Kidney epithelial cell (primary cell): ENCODE data around the gene ARSG. TPM values are rescaled to one million over a fixed set of nuclear protein-coding genes. Genes with fewer than 3 reads are reported as not detected.

ENCODE experiments used
- DNase-seq: peaks from one replicate; pipeline ENCODE4 v3.0.0-alpha.2; 2010; ENCODE audit warnings: low read depth
- H3K27me3 ChIP-seq: 2 replicates; pipeline ENCODE4 v1.6.0; 2011; ENCODE audit warnings: low read length; ENCODE audit not compliant: control insufficient read depth, insufficient read depth
- H3K36me3 ChIP-seq: 2 replicates; pipeline ENCODE4 v1.5.1; 2011; ENCODE audit warnings: low read length; ENCODE audit not compliant: control insufficient read depth, insufficient read depth
- H3K4me3 ChIP-seq: 2 replicates; pipeline ENCODE4 v1.5.1; 2011; ENCODE audit warnings: low read depth, mild to moderate bottlenecking, control low read depth, low read length
- CTCF ChIP-seq: IDR thresholded peaks from 2 replicates; pipeline ENCODE4 v1.5.1; 2011; ENCODE audit warnings: mild to moderate bottlenecking, moderate library complexity, low read length, control low read depth, inconsistent platforms; ENCODE audit not compliant: insufficient read depth, poor library complexity, severe bottlenecking
- total RNA-seq: library from RNA; depleted of rRNA; stranded (reverse); fragments of >200 nt; gene quantifications from 2 replicates; pipeline ENCODE4 v1.2.3, GENCODE V29; 2015

The ARSG gene
- total RNA-seq, 1 donor from 2014 or later, result 2.9 TPM

- Histone ChIP-seq H3K36me3 (no peaks in the 10 kb centered on the region), H3K27me3 (no peaks in the 10 kb centered on the region), H3K4me3 (no peak overlapping the region)
- no peak for DNase-seq
- no peak for TF ChIP-seq CTCF
Observed at GRCh38 chr17:68421486-68421885, 130.2 kb downstream of the ARSG start.

DNA sequence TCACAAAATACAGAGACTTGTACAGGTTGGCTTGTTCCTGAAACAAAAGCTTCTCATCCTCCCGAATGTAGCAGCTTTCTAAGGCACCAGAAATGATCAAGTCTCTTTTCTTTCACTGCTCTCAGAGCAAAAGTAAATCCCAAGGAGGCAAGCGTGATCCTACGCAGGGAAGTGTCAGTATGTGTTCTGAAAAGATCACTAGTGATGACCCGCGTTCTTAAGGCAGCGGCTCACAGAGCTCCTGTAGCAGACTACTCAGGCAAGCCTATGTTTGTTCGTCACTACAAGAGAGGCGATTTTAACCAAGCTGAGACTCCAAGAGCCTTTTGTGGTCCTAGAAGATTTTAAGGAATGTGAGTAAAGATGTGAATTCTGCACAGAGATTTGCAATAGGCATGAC, 131.5 kb downstream of the ARSG start:
- no peak for TF ChIP-seq CTCF
- no peak for DNase-seq
- Histone ChIP-seq H3K27me3 (no peaks in the 10 kb centered on the region), H3K36me3 (no peaks in the 10 kb centered on the region), H3K4me3 (no peak overlapping the region)

GRCh38 chr17:68423251-68423650, 132.0 kb downstream of the ARSG start:
- no peak for DNase-seq
- Histone ChIP-seq H3K27me3 (no peaks in the 10 kb centered on the region), H3K4me3 (no peak overlapping the region), H3K36me3 (no peaks in the 10 kb centered on the region)
- TF ChIP-seq CTCF, result no peak

DNA sequence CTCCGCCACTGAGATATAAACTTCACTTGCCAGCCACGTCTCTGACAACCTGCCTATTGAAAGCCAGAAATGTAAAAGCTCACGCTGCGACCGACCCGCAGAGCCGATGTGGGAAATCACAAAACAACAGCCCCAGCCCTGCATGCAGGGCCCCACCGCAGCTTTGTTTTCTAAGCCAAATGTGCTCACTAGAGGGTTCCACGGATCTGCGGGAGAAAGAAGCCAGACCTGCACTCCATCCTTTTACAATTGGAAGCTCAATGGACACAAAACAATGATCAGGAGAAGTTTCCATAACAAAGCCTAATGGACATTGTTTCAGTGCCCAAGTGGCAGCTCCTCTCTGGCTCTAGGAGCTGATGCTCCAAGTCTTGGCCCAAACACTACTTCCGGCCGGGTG, 132.9 kb downstream of the ARSG start:
- Histone ChIP-seq H3K36me3 (no peaks in the 10 kb centered on the region), H3K4me3 (no peak overlapping the region), H3K27me3 (no peaks in the 10 kb centered on the region)
- no peak for TF ChIP-seq CTCF
- DNase-seq, result no peak

GRCh38 chr17:68424861-68425260, 133.6 kb downstream of the ARSG start:
- no peak for DNase-seq
- Histone ChIP-seq H3K4me3 (no peak overlapping the region), H3K27me3 (no peaks in the 10 kb centered on the region), H3K36me3 (no peaks in the 10 kb centered on the region)
- no peak for TF ChIP-seq CTCF

GRCh38 chr17:68425979-68426378, 134.7 kb downstream of the ARSG start:
- H3K27me3 ChIP-seq, result no peaks in the 10 kb centered on the region
- H3K4me3 ChIP-seq, result no peak overlapping the region
- no peak for DNase-seq
- TF ChIP-seq CTCF, result no peak
- H3K36me3 ChIP-seq, result no peaks in the 10 kb centered on the region
